Caco-2 (cell line): Measurements from ENCODE around the gene ADISSP. TPM values are rescaled to one million over a fixed set of nuclear protein-coding genes. Genes with fewer than 3 reads are reported as not detected.

Source experiments
- BruUV-seq: library from RNA; stranded (reverse); fragments of 400-500 nt; replicated peaks from 2 replicates; lab custom pipeline; 2021; lab: Mats Ljungman, UMichigan
- CTCF ChIA-PET: fragments of 300-600 bp; sonication (Branson Sonifier 250); formaldehyde crosslinking; loops from one replicate; lab custom pipeline; 2022; ENCODE audit warnings: antibody characterized with exemption; lab: Charles Lee
- POLR2A ChIA-PET: fragments of 300-600 bp; sonication (Branson Sonifier 250); formaldehyde crosslinking; loops from one replicate; lab custom pipeline; 2022; ENCODE audit warnings: antibody characterized with exemption; lab: Charles Lee
- DNase-seq, 2 experiments: peaks; one replicate each; pipeline versions ENCODE4 v3.0.0 to v3.0.0-alpha.2; 2020 to 2022
- H3K27me3 ChIP-seq: replicated peaks from 2 replicates; pipeline ENCODE4 v1.6.0; 2011; ENCODE audit warnings: low read length; ENCODE audit not compliant: control insufficient read depth, insufficient read depth
- H3K36me3 ChIP-seq: 2 replicates; pipeline ENCODE4 v1.5.1; 2011; ENCODE audit warnings: low read length; ENCODE audit not compliant: control insufficient read depth, insufficient read depth
- H3K4me1 ChIP-seq: fragments of 250-450 bp; sonication (Bioruptor Pico); 2 replicates; pipeline ENCODE4 v1.5.1; 2020; ENCODE audit warnings: mild to moderate bottlenecking
- H3K4me3 ChIP-seq: 2 replicates; pipeline ENCODE4 v1.5.1; 2011; ENCODE audit warnings: low read depth, mild to moderate bottlenecking, control low read depth, low read length
- H3K9me3 ChIP-seq: fragments of 250-450 bp; sonication (Bioruptor Pico); 2 replicates; pipeline ENCODE4 v1.5.1; 2020; ENCODE audit warnings: mild to moderate bottlenecking, moderate library complexity
- H3K27ac Mint-ChIP-seq: one replicate; pipeline ENCODE4 v1.8.0; 2022; ENCODE audit warnings: mixed read lengths; ENCODE audit not compliant: unreplicated experiment
- H3K27me3 Mint-ChIP-seq: one replicate; pipeline ENCODE4 v1.8.0; 2022; ENCODE audit warnings: mixed read lengths; ENCODE audit not compliant: insufficient read depth, unreplicated experiment
- H3K36me3 Mint-ChIP-seq: one replicate; pipeline ENCODE4 v1.8.0; 2022; ENCODE audit warnings: mild to moderate bottlenecking, mixed read lengths; ENCODE audit not compliant: insufficient read depth, unreplicated experiment
- H3K4me1 Mint-ChIP-seq: one replicate; pipeline ENCODE4 v1.8.0; 2022; ENCODE audit warnings: low read depth, mixed read lengths; ENCODE audit not compliant: unreplicated experiment
- H3K4me3 Mint-ChIP-seq: one replicate; pipeline ENCODE4 v1.8.0; 2022; ENCODE audit warnings: mild to moderate bottlenecking, moderate library complexity, mixed read lengths; ENCODE audit not compliant: unreplicated experiment
- H3K9me3 Mint-ChIP-seq: one replicate; pipeline ENCODE4 v1.8.0; 2022; ENCODE audit warnings: mixed read lengths; ENCODE audit not compliant: unreplicated experiment
- intact Hi-C: fragments of 100-400 bp; cut with micrococcal nuclease; formaldehyde crosslinking; loops from one replicate; pipeline ENCODE4 v1.10.0; 2022; ENCODE audit not compliant: unreplicated experiment
- total RNA-seq: library from RNA; stranded (reverse); gene quantifications from 2 replicates; pipeline ENCODE4 v1.2.3, GENCODE V29; 2022
- TF ChIP-seq, protein P1 (sequence below), 2 experiments: fragments of 200-600 bp in 1 of 2; IDR thresholded peaks; 1 replicate in 1 of 2; 2 replicates in 1 of 2; pipeline versions ENCODE4 v1.5.1 to v1.8.0; 2011 to 2022; ENCODE audit warnings: antibody characterized with exemption in 1 of 2, control low read depth in 1 of 2, inconsistent platforms in 1 of 2, low read depth in 1 of 2, low read length in 1 of 2, mild to moderate bottlenecking in 1 of 2, moderate library complexity in 1 of 2; ENCODE audit not compliant: insufficient read depth in 1 of 2, severe bottlenecking in 1 of 2, unreplicated experiment in 1 of 2

ADISSP gene
- total RNA-seq, 1 experiment from 2014 or later = 56.1 TPM

DNA sequence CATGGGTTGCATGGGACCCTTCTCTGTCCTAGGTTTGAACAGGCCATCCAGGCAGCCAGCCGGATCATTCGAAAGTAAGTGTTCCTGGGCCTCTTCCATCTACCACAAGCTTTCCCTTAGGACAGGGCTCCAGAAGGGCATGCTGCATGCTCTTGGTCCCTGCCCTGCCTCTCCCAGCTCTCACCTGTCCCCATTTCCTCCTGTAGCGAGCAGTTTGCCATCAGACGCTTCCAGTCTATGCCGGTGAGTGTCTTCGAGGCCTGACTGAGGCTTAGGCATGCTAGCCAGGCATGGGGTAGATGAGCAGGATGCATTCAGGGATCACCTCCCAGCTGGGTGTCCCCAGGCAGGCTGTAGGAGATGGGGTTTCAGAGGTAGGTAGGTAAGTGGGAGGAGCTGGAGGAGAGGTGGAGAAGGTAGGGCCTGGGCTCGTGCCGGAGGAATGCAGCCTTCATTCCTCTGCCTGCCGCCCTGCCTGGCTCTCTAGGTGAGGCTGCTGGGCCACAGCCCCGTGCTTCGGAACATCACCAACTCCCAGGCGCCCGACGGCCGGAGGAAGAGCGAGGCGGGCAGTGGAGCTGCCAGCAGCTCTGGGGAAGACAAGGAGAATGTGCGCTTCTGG lies 32.8 kb upstream of the ADISSP start:
- TF ChIP-seq, protein P1, sequence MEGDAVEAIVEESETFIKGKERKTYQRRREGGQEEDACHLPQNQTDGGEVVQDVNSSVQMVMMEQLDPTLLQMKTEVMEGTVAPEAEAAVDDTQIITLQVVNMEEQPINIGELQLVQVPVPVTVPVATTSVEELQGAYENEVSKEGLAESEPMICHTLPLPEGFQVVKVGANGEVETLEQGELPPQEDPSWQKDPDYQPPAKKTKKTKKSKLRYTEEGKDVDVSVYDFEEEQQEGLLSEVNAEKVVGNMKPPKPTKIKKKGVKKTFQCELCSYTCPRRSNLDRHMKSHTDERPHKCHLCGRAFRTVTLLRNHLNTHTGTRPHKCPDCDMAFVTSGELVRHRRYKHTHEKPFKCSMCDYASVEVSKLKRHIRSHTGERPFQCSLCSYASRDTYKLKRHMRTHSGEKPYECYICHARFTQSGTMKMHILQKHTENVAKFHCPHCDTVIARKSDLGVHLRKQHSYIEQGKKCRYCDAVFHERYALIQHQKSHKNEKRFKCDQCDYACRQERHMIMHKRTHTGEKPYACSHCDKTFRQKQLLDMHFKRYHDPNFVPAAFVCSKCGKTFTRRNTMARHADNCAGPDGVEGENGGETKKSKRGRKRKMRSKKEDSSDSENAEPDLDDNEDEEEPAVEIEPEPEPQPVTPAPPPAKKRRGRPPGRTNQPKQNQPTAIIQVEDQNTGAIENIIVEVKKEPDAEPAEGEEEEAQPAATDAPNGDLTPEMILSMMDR (IDR thresholded peaks at IDR 0.05; ENCODE audit: insufficient read depth in 1 of 2, low read depth in 1 of 2, low read length in 1 of 2, severe bottlenecking in 1 of 2, unreplicated experiment in 1 of 2) = no peak
- peak overlapping the region; percentile 70 for H3K27ac Mint-ChIP-seq
- peaks cover 36% of the 10 kb centered on the region for H3K4me1 ChIP-seq
- no TSS peak for BruUV-seq
- CTCF ChIA-PET = interaction anchor here (1.1 to 2.5 kb wide), 2 partner anchors 13 to 18 kb away, joined by 3 to 9 read pairs; no protein-coding TSS in a partner anchor
- no peaks in the 10 kb centered on the region for H3K9me3 ChIP-seq
- H3K27me3 ChIP-seq = no peaks in the 10 kb centered on the region
- intact Hi-C loops = loop anchor here (1.0 kb wide), 1 partner anchor 18 kb away; no protein-coding TSS in a partner anchor
- POLR2A ChIA-PET = interaction anchor here (1.2 kb wide), 1 partner anchor 14 kb away, joined by 3 read pairs; the partner anchor contains the start of gene CENPB
- peak overlapping the region; percentile 9 for H3K4me3 Mint-ChIP-seq
- H3K27me3 Mint-ChIP-seq = no peaks in the 10 kb centered on the region
- H3K4me1 Mint-ChIP-seq = peaks cover 25% of the 10 kb centered on the region
- no peak for DNase-seq
- H3K36me3 ChIP-seq = peaks cover 10% of the 10 kb centered on the region
- H3K4me3 ChIP-seq = no peak overlapping the region
- no peaks in the 10 kb centered on the region for H3K9me3 Mint-ChIP-seq
- H3K36me3 Mint-ChIP-seq = peaks cover 44% of the 10 kb centered on the region

DNA sequence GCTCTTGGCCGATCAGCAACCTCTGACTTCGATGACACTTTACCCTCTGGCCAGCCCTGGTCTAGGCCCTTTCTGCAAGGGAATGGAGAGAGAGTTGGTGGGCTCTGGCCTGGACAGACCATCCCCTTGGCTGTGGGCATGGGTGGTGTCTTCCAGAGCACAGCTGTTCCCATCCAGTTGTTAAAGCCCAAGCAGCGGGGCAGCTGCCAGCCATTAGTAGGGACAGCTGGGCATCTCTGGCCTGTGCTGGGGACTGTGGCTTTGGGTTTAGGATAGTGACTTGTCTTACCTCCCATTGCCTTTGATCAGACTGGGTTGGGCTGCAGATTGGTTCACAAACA lies 31.3 kb upstream of the ADISSP start:
- H3K27me3 Mint-ChIP-seq = no peaks in the 10 kb centered on the region
- H3K9me3 ChIP-seq = no peaks in the 10 kb centered on the region
- H3K4me1 ChIP-seq = peaks cover 36% of the 10 kb centered on the region
- no peak overlapping the region for H3K27ac Mint-ChIP-seq
- intact Hi-C loops = no loop called here
- H3K4me1 Mint-ChIP-seq = peaks cover 25% of the 10 kb centered on the region
- H3K4me3 ChIP-seq = no peak overlapping the region
- peaks cover 38% of the 10 kb centered on the region for H3K36me3 Mint-ChIP-seq
- H3K4me3 Mint-ChIP-seq = no peak overlapping the region
- no peaks in the 10 kb centered on the region for H3K27me3 ChIP-seq
- CTCF ChIA-PET = interaction anchor here (2.5 kb wide), 1 partner anchor 20 kb away, joined by 9 read pairs; no protein-coding TSS in a partner anchor
- no TSS peak for BruUV-seq
- peaks cover 10% of the 10 kb centered on the region for H3K36me3 ChIP-seq
- TF ChIP-seq, protein P1 (IDR thresholded peaks at IDR 0.05; ENCODE audit: insufficient read depth in 1 of 2, low read depth in 1 of 2, low read length in 1 of 2, severe bottlenecking in 1 of 2, unreplicated experiment in 1 of 2) = no peak
- POLR2A ChIA-PET = interaction anchor here (1.1 kb wide), 1 partner anchor 19 kb away, joined by 4 read pairs; no protein-coding TSS in a partner anchor
- H3K9me3 Mint-ChIP-seq = no peaks in the 10 kb centered on the region
- DNase-seq = no peak

DNA sequence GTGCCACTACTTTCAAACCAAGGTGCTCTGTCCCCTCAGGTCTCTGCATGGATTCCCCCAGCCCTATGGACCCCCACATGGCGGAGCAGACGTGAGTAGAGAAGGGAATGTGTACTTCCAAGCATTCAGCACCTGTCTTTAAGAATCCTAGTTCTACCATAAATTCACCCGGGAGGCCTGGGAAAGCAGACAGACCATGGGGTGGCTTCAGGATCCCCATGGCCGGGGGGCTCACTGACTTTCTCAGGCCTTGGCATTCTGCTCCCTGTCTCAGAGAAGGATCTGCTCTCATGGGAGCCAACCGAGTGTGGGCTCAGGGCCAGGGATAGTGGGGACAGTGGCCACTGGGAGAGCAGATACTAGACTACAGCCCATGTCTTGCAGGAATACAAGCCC lies 30.8 kb upstream of the ADISSP start:
- intact Hi-C loops = no loop called here
- Mint-ChIP-seq H3K4me3 (peak overlapping the region; percentile 84), H3K4me1 (peaks cover 25% of the 10 kb centered on the region), H3K36me3 (peaks cover 33% of the 10 kb centered on the region), H3K27me3 (no peaks in the 10 kb centered on the region), H3K27ac (peak overlapping the region; percentile 74), H3K9me3 (no peaks in the 10 kb centered on the region)
- ChIA-PET CTCF (interaction anchor here (0.7 to 2.5 kb wide), 2 partner anchors 20 kb away, joined by 7 to 9 read pairs; no protein-coding TSS in a partner anchor), POLR2A (no interaction called here)
- no peak for DNase-seq
- H3K9me3 ChIP-seq = no peaks in the 10 kb centered on the region
- peaks cover 8% of the 10 kb centered on the region for H3K36me3 ChIP-seq
- BruUV-seq = no TSS peak
- peaks cover 36% of the 10 kb centered on the region for H3K4me1 ChIP-seq
- TF ChIP-seq, protein P1 (IDR thresholded peaks at IDR 0.05; ENCODE audit: insufficient read depth in 1 of 2, low read depth in 1 of 2, low read length in 1 of 2, severe bottlenecking in 1 of 2, unreplicated experiment in 1 of 2) = no peak
- H3K4me3 ChIP-seq = no peak overlapping the region
- no peaks in the 10 kb centered on the region for H3K27me3 ChIP-seq
